ENCODE data around the gene KLHL7. TPM values are rescaled to one million over a fixed set of nuclear protein-coding genes. Genes with fewer than 3 reads are reported as not detected.
"Not testable (repeated sequence)": the region's sequence is repeated elsewhere in the genome, so short reads cannot be mapped to it uniquely, and the experiment has no call there.

Gene KLHL7
- total RNA-seq, 1 donor from 2014 or later: 54.8 TPM

- Histone ChIP-seq H3K36me3 (ENCODE audit: control insufficient read depth, insufficient read depth, low read length) (no peaks in the 10 kb centered on the region), H3K4me3 (ENCODE audit: low read depth, low read length) (no peak overlapping the region), H3K27me3 (ENCODE audit: control insufficient read depth, insufficient read depth, low read length) (no peaks in the 10 kb centered on the region)
- no peak for DNase-seq (ENCODE audit: low read depth)
- TF ChIP-seq CTCF (IDR thresholded peaks at IDR 0.05; ENCODE audit: insufficient read depth, low read length, poor library complexity, severe bottlenecking): no peak
These were observed 17.4 kb downstream of the KLHL7 start for GRCh38 chr7:23123007-23123406.

DNA sequence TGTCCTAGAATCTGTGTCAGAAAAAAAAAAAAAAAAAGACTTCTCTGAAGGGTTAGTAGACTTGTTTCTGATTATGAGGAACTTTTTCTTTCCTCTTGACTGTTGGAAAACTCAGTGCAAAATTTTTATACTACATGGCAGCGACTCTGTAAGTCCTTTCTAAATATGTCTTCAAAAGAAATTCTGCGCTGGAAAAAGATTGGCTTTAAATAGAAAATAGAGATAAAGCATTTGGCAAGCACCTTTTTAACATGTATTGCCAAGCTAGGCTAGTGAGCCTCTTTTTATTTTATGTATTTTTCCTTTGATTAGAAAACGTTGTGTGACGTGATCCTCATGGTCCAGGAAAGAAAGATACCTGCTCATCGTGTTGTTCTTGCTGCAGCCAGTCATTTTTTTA lies 17.9 kb downstream of the KLHL7 start:
- TF ChIP-seq CTCF (IDR thresholded peaks at IDR 0.05; ENCODE audit: insufficient read depth, low read length, poor library complexity, severe bottlenecking): no peak
- no peaks in the 10 kb centered on the region for H3K36me3 ChIP-seq (ENCODE audit: control insufficient read depth, insufficient read depth, low read length)
- no peak for DNase-seq (ENCODE audit: low read depth)
- H3K4me3 ChIP-seq (ENCODE audit: low read depth, low read length): no peak overlapping the region
- H3K27me3 ChIP-seq (ENCODE audit: control insufficient read depth, insufficient read depth, low read length): no peaks in the 10 kb centered on the region

GRCh38 chr7:23129036-23129435 lies 23.5 kb downstream of the KLHL7 start:
- DNase-seq (ENCODE audit: low read depth): no peak
- no peak for TF ChIP-seq CTCF (IDR thresholded peaks at IDR 0.05; ENCODE audit: insufficient read depth, low read length, poor library complexity, severe bottlenecking)
- H3K4me3 ChIP-seq (ENCODE audit: low read depth, low read length): no peak overlapping the region
- no peaks in the 10 kb centered on the region for H3K36me3 ChIP-seq (ENCODE audit: control insufficient read depth, insufficient read depth, low read length)
- no peaks in the 10 kb centered on the region for H3K27me3 ChIP-seq (ENCODE audit: control insufficient read depth, insufficient read depth, low read length)

GRCh38 chr7:23131799-23132198 lies 26.2 kb downstream of the KLHL7 start:
- H3K27me3 ChIP-seq (ENCODE audit: control insufficient read depth, insufficient read depth, low read length); H3K36me3 ChIP-seq (ENCODE audit: control insufficient read depth, insufficient read depth, low read length); DNase-seq (ENCODE audit: low read depth); H3K4me3 ChIP-seq (ENCODE audit: low read depth, low read length): not testable (repeated sequence)

DNA sequence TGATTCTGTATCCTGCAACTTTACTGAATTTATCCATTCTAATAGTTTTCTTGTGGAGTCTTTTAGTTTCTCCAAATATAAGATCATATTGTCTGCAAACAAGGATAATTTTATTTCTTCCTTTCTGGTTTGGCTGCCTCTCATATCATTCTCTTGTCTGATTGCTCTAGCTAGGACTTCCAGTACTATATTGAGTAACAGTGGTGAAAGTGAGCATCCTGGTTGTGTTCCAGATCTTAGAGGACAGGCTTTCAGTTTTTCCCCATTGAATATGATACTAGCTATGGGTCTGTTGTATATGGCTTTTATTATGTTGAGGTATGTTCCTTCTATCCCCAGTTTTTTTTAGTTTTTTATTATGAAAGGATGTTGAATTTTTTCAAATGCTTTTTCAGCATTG lies 28.2 kb downstream of the KLHL7 start:
- Histone ChIP-seq H3K36me3 (ENCODE audit: control insufficient read depth, insufficient read depth, low read length) (no peaks in the 10 kb centered on the region), H3K27me3 (ENCODE audit: control insufficient read depth, insufficient read depth, low read length) (no peaks in the 10 kb centered on the region), H3K4me3 (ENCODE audit: low read depth, low read length) (no peak overlapping the region)
- TF ChIP-seq CTCF (IDR thresholded peaks at IDR 0.05; ENCODE audit: insufficient read depth, low read length, poor library complexity, severe bottlenecking): no peak
- DNase-seq (ENCODE audit: low read depth): no peak

DNA sequence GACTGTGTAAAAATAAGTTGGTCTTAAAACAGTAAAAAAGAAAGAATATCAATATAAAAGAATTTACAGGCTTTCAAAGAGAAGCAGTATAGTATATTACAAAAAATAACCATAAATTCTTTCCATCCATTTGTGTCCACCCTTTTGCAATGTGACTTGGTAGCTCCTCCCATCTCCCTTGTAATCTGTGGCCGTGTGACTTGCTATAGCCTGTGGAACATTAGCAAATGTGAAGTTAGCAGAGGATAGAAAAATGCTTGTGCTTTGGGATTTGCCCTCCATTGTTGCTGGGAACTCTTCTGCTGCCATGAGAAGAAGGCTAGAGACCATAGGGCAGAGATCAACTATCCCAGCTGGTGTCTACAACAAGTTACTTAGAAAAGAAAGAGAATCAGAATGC lies 30.2 kb downstream of the KLHL7 start:
- no peaks in the 10 kb centered on the region for H3K27me3 ChIP-seq (ENCODE audit: control insufficient read depth, insufficient read depth, low read length)
- DNase-seq (ENCODE audit: low read depth): no peak
- H3K36me3 ChIP-seq (ENCODE audit: control insufficient read depth, insufficient read depth, low read length): no peaks in the 10 kb centered on the region
- H3K4me3 ChIP-seq (ENCODE audit: low read depth, low read length): no peak overlapping the region
- TF ChIP-seq CTCF (IDR thresholded peaks at IDR 0.05; ENCODE audit: insufficient read depth, low read length, poor library complexity, severe bottlenecking): no peak
